MM.1S (cell line): Measurements from ENCODE around the gene LAMC1.

ENCODE experiments used
- DNase-seq: peaks from one replicate; pipeline ENCODE4 v3.0.0-alpha.2; 2015
- H2AFZ ChIP-seq: fragments of 300-600 bp; sonication (generic); 2 replicates; pipeline ENCODE4 v1.6.0; 2016; ENCODE audit warnings: antibody characterized with exemption, low read length
- H3F3A ChIP-seq: fragments of 300-600 bp; sonication (generic); 2 replicates; pipeline ENCODE4 v1.6.1; 2016; ENCODE audit warnings: mild to moderate bottlenecking, antibody characterized with exemption, low read length, moderate library complexity, mixed read lengths; ENCODE audit not compliant: insufficient read depth
- H3K27ac ChIP-seq: fragments of 300-600 bp; sonication (generic); 2 replicates; pipeline ENCODE4 v1.5.1; 2016; ENCODE audit warnings: mild to moderate bottlenecking, low read length
- H3K27me3 ChIP-seq: fragments of 300-600 bp; sonication (generic); replicated peaks from 2 replicates; pipeline ENCODE4 v1.6.0; 2016; ENCODE audit warnings: low read length; ENCODE audit not compliant: insufficient read depth
- H3K36me3 ChIP-seq: fragments of 300-600 bp; sonication (generic); replicated peaks from 2 replicates; pipeline ENCODE4 v1.6.1; 2016; ENCODE audit warnings: mild to moderate bottlenecking, low read length, mixed read lengths; ENCODE audit not compliant: insufficient read depth
- H3K4me1 ChIP-seq: fragments of 300-600 bp; sonication (generic); 2 replicates; pipeline ENCODE4 v1.6.1; 2016; ENCODE audit warnings: low read length, mixed read lengths
- H3K4me2 ChIP-seq: fragments of 300-600 bp; sonication (generic); 2 replicates; pipeline ENCODE4 v1.6.0; 2016; ENCODE audit warnings: low read depth, low read length
- H3K4me3 ChIP-seq: fragments of 300-600 bp; sonication (generic); 2 replicates; pipeline ENCODE4 v1.5.1; 2016; ENCODE audit warnings: low read length, mixed read lengths
- H3K79me2 ChIP-seq: fragments of 300-600 bp; sonication (generic); 2 replicates; pipeline ENCODE4 v1.6.1; 2016; ENCODE audit warnings: mixed run types, low read length, mixed read lengths
- H3K9ac ChIP-seq: fragments of 300-600 bp; sonication (generic); 2 replicates; pipeline ENCODE4 v1.6.1; 2016; ENCODE audit warnings: low read length, mixed read lengths
- H3K9me2 ChIP-seq: fragments of 300-600 bp; sonication (generic); replicated peaks from 2 replicates; pipeline ENCODE4 v1.6.1; 2016; ENCODE audit warnings: mild to moderate bottlenecking, low read length, mixed read lengths; ENCODE audit not compliant: insufficient read depth
- H3K9me3 ChIP-seq: fragments of 300-600 bp; sonication (generic); replicated peaks from 2 replicates; pipeline ENCODE4 v1.6.1; 2016; ENCODE audit warnings: mild to moderate bottlenecking, low read length, mixed read lengths; ENCODE audit not compliant: insufficient read depth
- H4K20me1 ChIP-seq: fragments of 300-600 bp; sonication (generic); 2 replicates; pipeline ENCODE4 v1.6.1; 2016; ENCODE audit warnings: mild to moderate bottlenecking, low read length, moderate library complexity, mixed read lengths; ENCODE audit not compliant: insufficient read depth
- CTCF ChIP-seq: fragments of 300-600 bp; sonication (generic); IDR thresholded peaks from 2 replicates; pipeline ENCODE4 v1.5.1; 2016; ENCODE audit warnings: antibody characterized with exemption, low read length, mixed read lengths
- EZH2 ChIP-seq: fragments of 300-600 bp; sonication (generic); optimal IDR thresholded peaks from 2 replicates; pipeline ENCODE3; 2017; ENCODE audit warnings: low read depth, mild to moderate bottlenecking, antibody characterized with exemption, low read length, mixed read lengths
- EZH2phosphoT487 ChIP-seq: fragments of 300-600 bp; sonication (generic); IDR thresholded peaks from 2 replicates; pipeline ENCODE4 v1.6.1; 2018; ENCODE audit warnings: antibody characterized with exemption, low read length

LAMC1 gene

DNA sequence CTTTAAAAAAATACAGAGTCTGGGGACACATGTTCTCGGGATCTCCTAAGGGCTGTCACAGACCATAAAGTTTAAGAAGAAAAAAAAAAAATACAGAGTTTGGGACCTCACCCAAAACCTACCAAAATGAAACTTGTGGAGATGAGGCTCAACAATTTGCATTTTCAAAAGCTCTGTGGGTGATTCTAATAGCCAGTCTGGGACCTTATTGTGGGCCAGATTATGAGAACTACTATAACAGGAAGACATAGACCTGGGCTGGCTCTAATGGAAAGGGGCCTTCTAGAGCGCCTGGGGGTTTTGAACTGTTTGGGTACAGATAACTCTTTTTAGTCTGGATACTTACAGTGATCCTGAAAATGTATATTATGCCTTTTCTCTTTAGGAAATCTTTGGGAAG is 69.1 kb downstream of the LAMC1 start:
- Histone ChIP-seq H3K9me2 (no peaks in the 10 kb centered on the region), H3K36me3 (no peaks in the 10 kb centered on the region), H3K27ac (no peak overlapping the region), H2AFZ (no peak overlapping the region), H3F3A (no peaks in the 10 kb centered on the region), H3K4me2 (no peak overlapping the region), H3K4me1 (no peaks in the 10 kb centered on the region), H3K79me2 (no peaks in the 10 kb centered on the region), H3K9me3 (no peaks in the 10 kb centered on the region), H3K9ac (no peak overlapping the region), H3K4me3 (no peak overlapping the region), H4K20me1 (no peaks in the 10 kb centered on the region), H3K27me3 (no peaks in the 10 kb centered on the region)
- DNase-seq, result no peak
- TF ChIP-seq EZH2phosphoT487 (no peak), EZH2 (no peak), CTCF (no peak)

DNA sequence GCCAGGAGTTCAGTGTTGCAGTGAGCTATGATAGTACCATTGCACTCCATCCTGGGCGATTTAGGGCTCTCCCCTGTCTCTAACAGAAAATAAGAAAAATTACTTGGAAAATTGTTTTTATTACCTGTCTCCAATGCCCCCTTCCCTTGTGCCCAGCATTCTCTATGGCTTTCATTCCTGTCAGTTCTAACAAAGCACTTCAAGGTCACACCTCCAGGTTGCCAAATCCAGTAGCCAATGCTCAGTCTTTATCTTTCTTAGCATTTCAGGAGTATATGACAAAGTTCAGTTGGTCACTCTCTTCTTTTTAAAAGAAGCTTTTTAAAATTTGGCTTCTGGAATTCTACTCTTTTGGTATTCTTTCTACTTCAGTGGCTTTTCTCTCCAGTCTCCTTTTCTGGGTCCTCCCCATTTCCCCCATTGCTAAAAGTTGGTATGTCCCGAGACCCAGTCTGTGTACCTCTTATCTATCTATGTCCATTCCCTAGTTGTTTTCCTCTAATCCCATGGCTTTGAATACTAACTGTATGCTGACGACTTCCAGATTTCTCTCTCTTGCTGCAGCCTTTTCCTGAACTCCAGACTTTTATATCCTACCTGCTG is 69.9 kb downstream of the LAMC1 start:
- no peaks in the 10 kb centered on the region for H3F3A ChIP-seq

DNA sequence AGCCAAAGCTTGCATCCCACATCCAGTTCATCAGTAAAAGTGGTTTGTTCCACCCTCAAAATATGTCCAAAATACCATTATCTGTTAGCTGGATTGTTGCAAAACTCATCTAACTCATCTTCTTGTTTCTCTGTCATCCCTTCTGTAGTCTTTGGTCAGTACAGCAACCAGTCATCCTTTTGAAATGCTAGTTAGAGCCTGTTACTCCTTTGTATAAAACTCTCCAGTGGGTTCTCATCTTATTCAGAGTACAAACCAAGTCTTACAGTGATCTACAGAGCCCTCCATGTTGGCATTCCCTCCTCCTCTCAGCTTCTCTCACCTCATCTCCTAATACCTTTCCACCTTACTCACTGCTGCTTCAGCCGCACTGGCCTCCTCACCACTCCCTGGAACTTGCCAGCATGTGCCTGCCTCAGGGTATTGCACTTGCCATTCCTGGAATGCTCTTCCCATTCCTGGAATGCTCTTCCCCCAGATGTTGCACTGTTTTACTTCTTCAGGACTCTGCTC is 70.6 kb downstream of the LAMC1 start:
- no peak overlapping the region for H2AFZ ChIP-seq
- TF ChIP-seq CTCF, result no peak
- no peak for TF ChIP-seq EZH2phosphoT487
- TF ChIP-seq EZH2, result no peak
- H3K4me2 ChIP-seq, result no peak overlapping the region
- no peaks in the 10 kb centered on the region for H4K20me1 ChIP-seq
- H3K9ac ChIP-seq, result no peak overlapping the region
- H3K36me3 ChIP-seq, result no peaks in the 10 kb centered on the region
- no peaks in the 10 kb centered on the region for H3K9me2 ChIP-seq
- H3K9me3 ChIP-seq, result no peaks in the 10 kb centered on the region
- H3K27ac ChIP-seq, result no peak overlapping the region
- H3F3A ChIP-seq, result no peaks in the 10 kb centered on the region
- no peak for DNase-seq
- H3K79me2 ChIP-seq, result no peaks in the 10 kb centered on the region
- no peaks in the 10 kb centered on the region for H3K27me3 ChIP-seq
- H3K4me1 ChIP-seq, result no peaks in the 10 kb centered on the region
- no peak overlapping the region for H3K4me3 ChIP-seq

More for the DNA sequence above, 69.9 kb downstream of the LAMC1 start:
- TF ChIP-seq CTCF (no peak), EZH2phosphoT487 (no peak), EZH2 (no peak)
- Histone ChIP-seq H3K27ac (no peak overlapping the region), H3K27me3 (no peaks in the 10 kb centered on the region), H3K79me2 (no peaks in the 10 kb centered on the region), H3K9me3 (no peaks in the 10 kb centered on the region), H4K20me1 (no peaks in the 10 kb centered on the region), H3K4me3 (no peak overlapping the region), H3K9me2 (no peaks in the 10 kb centered on the region), H2AFZ (no peak overlapping the region), H3K4me2 (no peak overlapping the region), H3K36me3 (no peaks in the 10 kb centered on the region), H3K4me1 (no peaks in the 10 kb centered on the region), H3K9ac (no peak overlapping the region)
- no peak for DNase-seq
